Measurements from ENCODE around the gene MMP10.

GRCh38 chr11:102733232-102733875 lies 47.1 kb downstream of the MMP10 start:
- TF ChIP-seq CTCF (IDR thresholded peaks at IDR 0.05) (peak in 1 of 4 experiments; percentile 3), POLR2A (IDR thresholded peaks at IDR 0.05) (no peak)

Data from uterus (tissue), 2 donors.